ENCODE results near the gene RAB4A. TPM values are rescaled to one million over a fixed set of nuclear protein-coding genes. Genes with fewer than 3 reads are reported as not detected.

The RAB4A gene
- total RNA-seq, 6 donors from 2014 or later = 16.8 to 68.6 (median 42.4) TPM

DNA sequence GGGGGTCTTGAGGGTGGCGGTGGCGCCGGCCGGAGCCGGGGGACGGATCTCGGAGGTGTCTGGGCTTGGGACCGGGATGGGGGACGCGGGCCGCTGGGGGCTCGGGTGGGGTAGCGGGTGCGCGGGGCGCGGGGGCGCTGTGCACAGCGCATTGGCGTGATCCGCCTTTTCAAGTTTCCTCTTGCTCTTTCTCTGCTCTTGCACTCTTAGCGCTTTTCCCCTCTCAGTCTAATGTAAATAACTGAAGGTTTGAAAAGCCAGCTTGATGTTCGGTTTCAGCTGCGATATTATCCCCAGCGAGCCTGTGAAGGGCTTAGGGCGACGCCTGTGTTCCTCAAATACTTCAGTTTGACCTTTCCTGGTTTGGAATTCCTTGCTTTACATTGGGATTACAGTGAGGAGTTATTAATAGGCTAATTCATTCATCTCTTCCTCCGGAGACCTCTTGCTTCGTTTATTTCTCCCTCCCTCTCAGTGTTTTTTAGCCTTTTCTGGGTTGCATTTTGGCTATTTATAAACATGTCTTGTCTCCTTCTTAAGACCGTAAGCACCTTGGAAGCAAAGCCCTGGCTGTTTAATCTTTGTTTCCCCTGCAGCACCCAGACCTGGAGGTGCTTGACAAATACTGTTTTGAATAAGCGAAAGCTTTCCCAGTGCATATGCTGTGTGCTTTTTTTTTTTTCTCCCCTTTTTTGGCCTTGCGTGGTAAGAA, 693 bp downstream of the RAB4A start:
- DNase-seq (no peak), ATAC-seq (ENCODE audit: low FRiP score in 2 of 2) (peak; percentile 11 to 65)
- H3K27ac ChIP-seq = peak overlapping the region; percentile 48 to 88 (median 76)
- TF ChIP-seq POLR2A (IDR thresholded peaks at IDR 0.05) (no peak), EP300 (IDR thresholded peaks at IDR 0.05) (no peak), POLR2AphosphoS5 (IDR thresholded peaks at IDR 0.05) (no peak)
- TF ChIP-seq, protein P1, sequence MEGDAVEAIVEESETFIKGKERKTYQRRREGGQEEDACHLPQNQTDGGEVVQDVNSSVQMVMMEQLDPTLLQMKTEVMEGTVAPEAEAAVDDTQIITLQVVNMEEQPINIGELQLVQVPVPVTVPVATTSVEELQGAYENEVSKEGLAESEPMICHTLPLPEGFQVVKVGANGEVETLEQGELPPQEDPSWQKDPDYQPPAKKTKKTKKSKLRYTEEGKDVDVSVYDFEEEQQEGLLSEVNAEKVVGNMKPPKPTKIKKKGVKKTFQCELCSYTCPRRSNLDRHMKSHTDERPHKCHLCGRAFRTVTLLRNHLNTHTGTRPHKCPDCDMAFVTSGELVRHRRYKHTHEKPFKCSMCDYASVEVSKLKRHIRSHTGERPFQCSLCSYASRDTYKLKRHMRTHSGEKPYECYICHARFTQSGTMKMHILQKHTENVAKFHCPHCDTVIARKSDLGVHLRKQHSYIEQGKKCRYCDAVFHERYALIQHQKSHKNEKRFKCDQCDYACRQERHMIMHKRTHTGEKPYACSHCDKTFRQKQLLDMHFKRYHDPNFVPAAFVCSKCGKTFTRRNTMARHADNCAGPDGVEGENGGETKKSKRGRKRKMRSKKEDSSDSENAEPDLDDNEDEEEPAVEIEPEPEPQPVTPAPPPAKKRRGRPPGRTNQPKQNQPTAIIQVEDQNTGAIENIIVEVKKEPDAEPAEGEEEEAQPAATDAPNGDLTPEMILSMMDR (IDR thresholded peaks at IDR 0.05) = no peak
- H3K27me3 ChIP-seq = no peaks in the 10 kb centered on the region
- no peaks in the 10 kb centered on the region for H3K9me3 ChIP-seq
- H3K4me3 ChIP-seq = peak overlapping the region; percentile 62 to 89 (median 86)
- 1 to 3% methylated on average over 21 to 30 of the region's 32 CpGs for WGBS, 2 donors
- no peaks in the 10 kb centered on the region for H3K36me3 ChIP-seq
- H3K4me1 ChIP-seq = peaks cover 23 to 33% (median 26%) of the 10 kb centered on the region in 4 donors

DNA sequence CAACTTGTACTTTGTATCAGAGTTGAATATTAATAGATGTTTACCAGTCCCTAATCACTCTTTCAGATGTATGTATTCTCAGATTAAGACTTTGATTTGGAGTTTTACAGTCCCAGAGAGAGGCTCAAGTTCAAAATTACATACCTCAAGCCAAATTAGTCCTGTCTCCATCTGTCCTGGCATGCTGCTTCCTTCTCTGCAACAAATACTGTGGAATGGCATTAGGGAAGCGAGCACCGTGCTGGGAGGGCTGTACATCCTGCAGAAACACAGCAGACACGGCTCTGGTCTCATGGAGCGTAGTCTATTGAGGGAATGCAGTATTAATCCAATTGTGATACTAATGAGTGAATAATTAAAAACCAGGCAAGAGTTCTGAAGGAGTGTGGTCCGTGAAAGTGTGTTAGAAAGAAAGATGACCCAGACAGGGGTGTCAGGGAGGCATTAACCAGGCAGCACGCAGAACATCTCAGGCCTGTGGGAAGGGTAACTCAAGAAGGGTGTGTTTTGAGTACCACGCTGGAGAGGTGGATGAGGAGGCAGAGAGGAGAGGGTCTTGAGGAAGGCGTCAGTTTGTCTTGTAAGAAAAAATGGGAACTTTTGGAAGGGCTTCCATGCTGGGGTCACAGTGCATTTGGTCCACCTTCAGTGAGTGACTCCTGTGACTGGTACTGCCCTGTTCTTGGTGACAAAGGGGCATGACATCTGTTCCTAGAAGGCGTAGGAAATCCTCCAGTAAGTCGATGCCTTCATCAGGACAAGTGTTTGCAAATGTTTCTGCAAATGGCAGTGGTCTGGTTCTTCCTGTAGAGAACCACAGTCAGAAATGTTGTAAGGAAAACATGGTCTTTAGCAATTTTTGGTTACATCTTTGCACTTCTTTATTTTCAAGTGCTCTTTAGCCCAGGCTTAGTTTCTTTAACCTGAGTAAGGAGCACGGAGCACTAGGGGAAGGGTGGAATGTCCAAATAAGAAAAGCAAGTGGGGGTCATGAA, 1.6 kb downstream of the RAB4A start:
- WGBS, 2 donors = 40 to 45% methylated on average over 11 of the region's 11 CpGs
- ATAC-seq (ENCODE audit: low FRiP score in 2 of 2) = no peak
- peak overlapping the region in 2 of 4 donors; percentile 78 to 88 for H3K27ac ChIP-seq

DNA sequence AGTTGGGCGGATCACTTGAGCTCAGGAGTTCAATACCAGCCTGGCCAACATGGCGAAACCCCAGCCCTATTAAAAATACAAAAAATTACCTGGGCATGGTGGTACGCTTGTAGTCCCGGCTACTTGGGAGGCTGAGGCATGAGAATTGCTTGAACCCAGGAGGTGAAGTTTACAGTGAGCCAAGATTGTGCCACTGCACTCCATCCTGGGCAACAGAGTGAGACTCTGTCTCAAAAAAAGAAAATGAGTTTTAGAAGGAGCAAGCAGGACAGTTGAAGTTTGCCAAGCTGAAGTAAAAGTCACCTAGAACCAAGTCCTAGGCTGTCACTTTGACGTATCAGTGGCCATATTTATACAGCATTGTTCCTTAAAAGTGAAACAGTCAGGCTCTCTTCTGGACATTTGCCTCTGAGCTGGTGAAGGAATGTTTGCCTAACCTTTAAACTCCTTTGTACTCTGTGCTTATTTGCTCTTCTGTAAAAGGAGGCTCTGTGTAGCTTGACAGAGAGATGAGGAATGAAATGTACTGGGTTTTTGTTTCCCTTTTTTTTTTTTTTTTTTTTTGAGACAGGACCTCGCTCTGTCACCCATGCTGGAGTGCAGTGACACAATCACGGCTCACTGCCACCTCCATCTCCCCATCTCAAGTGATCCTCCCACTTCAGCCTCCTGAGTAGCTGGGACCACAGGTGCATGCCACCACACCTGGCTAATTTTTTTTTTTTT, 2.8 kb downstream of the RAB4A start:
- WGBS, 2 donors = 76 to 79% methylated on average over 7 of the region's 7 CpGs
- TF ChIP-seq POLR2AphosphoS5 (IDR thresholded peaks at IDR 0.05) = no peak
- no peak for TF ChIP-seq EP300 (IDR thresholded peaks at IDR 0.05)
- no peak for TF ChIP-seq POLR2A (IDR thresholded peaks at IDR 0.05)
- TF ChIP-seq, protein P1 (IDR thresholded peaks at IDR 0.05) = no peak
- DNase-seq = no peak
- peak overlapping the region in 3 of 4 donors; percentile 0 to 54 (median 37) for H3K27ac ChIP-seq
- ATAC-seq (ENCODE audit: low FRiP score in 2 of 2) = no peak
- no peaks in the 10 kb centered on the region for H3K9me3 ChIP-seq
- H3K4me1 ChIP-seq = peaks cover 23 to 33% (median 26%) of the 10 kb centered on the region in 4 donors
- no peaks in the 10 kb centered on the region for H3K36me3 ChIP-seq
- H3K27me3 ChIP-seq = no peaks in the 10 kb centered on the region
- no peak overlapping the region for H3K4me3 ChIP-seq

More for the DNA sequence above, 1.6 kb downstream of the RAB4A start:
- DNase-seq = no peak
- Histone ChIP-seq H3K4me3 (peak overlapping the region in 3 of 4 donors; percentile 85 to 89 (median 88)), H3K9me3 (no peaks in the 10 kb centered on the region), H3K36me3 (no peaks in the 10 kb centered on the region), H3K27me3 (no peaks in the 10 kb centered on the region), H3K4me1 (peaks cover 23 to 33% (median 26%) of the 10 kb centered on the region in 4 donors)
- TF ChIP-seq POLR2A (IDR thresholded peaks at IDR 0.05) (no peak), EP300 (IDR thresholded peaks at IDR 0.05) (no peak), POLR2AphosphoS5 (IDR thresholded peaks at IDR 0.05) (no peak)
- TF ChIP-seq, protein P1 (IDR thresholded peaks at IDR 0.05) = no peak

DNA sequence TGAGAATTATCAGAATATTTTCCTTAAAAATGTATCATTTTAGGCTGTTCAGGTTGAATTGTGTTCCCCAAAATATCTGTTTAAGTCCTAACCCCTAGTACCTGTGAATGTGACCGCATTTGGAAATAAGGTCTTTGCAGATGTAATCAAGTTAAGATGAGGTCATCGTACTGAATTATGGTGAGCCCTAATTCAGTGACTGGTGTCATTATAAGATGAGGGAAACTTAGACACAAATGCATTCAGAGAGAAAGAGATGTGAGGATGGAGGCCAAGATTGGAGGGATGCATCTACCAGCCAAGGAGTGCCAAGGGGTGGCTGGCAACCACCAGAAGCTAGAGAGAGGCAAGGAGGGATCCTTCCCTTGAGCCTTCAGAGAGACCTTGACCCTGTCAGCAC, 4.1 kb downstream of the RAB4A start:
- no peak overlapping the region for H3K4me3 ChIP-seq
- DNase-seq (no peak), ATAC-seq (ENCODE audit: low FRiP score in 2 of 2) (no peak)
- no peak overlapping the region for H3K27ac ChIP-seq
- H3K9me3 ChIP-seq = no peaks in the 10 kb centered on the region
- WGBS, 2 donors = 98 to 99% methylated on average over 2 of the region's 2 CpGs
- H3K27me3 ChIP-seq = no peaks in the 10 kb centered on the region
- H3K36me3 ChIP-seq = no peaks in the 10 kb centered on the region
- TF ChIP-seq POLR2AphosphoS5 (IDR thresholded peaks at IDR 0.05) = no peak
- peaks cover 23 to 33% (median 26%) of the 10 kb centered on the region in 4 donors for H3K4me1 ChIP-seq

All from upper lobe of left lung (tissue), 6 donors.